ENCODE measurements around the gene CCBE1. TPM values are rescaled to one million over a fixed set of nuclear protein-coding genes. Genes with fewer than 3 reads are reported as not detected.

The CCBE1 gene
- total RNA-seq, 2 experiments from 2014 or later: not detected

DNA sequence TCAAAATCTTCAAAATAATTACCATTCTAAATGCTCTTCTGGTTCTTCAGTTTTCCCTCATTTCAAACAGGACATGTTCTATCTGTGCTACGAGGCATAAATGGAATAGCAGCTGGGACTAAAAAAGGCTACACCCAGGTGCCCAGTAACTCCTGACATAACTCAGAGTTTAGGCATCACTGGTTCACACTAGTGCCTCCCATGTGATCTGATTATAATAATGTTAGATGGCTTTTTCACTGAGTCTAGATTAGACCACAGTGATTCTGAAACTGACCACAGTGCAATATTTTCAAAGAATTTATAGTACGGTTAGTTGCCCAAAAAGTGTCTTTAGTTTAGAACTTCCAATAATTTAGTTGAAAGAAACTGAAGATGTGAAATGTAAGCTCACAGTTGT is 123.3 kb downstream of the CCBE1 start:
- H3K4me1 Mint-ChIP-seq (ENCODE audit: low read depth): no peaks in the 10 kb centered on the region
- ChIA-PET POLR2A (no interaction called here), CTCF (interaction anchor here (0.7 kb wide), 1 partner anchor 1285 kb away, joined by 4 read pairs; no protein-coding TSS in a partner anchor)
- no peak overlapping the region for H3K27ac Mint-ChIP-seq
- no peak for DNase-seq
- no peak for ATAC-seq
- intact Hi-C loops (cut with micrococcal nuclease): no loop called here
- no peaks in the 10 kb centered on the region for H3K36me3 Mint-ChIP-seq (ENCODE audit: low read depth)
- TF ChIP-seq, protein P1, sequence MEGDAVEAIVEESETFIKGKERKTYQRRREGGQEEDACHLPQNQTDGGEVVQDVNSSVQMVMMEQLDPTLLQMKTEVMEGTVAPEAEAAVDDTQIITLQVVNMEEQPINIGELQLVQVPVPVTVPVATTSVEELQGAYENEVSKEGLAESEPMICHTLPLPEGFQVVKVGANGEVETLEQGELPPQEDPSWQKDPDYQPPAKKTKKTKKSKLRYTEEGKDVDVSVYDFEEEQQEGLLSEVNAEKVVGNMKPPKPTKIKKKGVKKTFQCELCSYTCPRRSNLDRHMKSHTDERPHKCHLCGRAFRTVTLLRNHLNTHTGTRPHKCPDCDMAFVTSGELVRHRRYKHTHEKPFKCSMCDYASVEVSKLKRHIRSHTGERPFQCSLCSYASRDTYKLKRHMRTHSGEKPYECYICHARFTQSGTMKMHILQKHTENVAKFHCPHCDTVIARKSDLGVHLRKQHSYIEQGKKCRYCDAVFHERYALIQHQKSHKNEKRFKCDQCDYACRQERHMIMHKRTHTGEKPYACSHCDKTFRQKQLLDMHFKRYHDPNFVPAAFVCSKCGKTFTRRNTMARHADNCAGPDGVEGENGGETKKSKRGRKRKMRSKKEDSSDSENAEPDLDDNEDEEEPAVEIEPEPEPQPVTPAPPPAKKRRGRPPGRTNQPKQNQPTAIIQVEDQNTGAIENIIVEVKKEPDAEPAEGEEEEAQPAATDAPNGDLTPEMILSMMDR (IDR thresholded peaks at IDR 0.05): no peak
- H3K9me3 Mint-ChIP-seq: no peaks in the 10 kb centered on the region
- no peak overlapping the region for H3K4me3 Mint-ChIP-seq
- H3K27me3 Mint-ChIP-seq: peaks cover 7% of the 10 kb centered on the region

DNA sequence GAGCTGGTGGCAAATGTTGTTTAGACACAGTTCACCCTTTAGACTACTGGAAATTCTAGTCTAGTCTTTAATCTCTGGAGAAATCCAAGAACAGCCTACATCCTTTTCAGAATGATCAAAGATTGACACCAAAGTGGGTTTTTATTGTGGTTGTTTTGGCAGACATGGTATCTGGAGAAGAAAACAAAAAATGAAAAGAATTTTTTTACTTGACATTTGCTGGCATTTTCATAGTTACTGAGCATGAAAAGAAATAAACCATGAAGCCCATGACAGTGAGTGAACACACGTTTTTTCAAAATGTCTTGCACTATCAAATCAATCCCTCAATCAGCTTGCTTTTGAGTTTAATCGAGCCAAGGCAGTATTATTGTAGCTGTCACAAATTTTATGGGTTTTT is 125.3 kb downstream of the CCBE1 start:
- no peak for ATAC-seq
- TF ChIP-seq, protein P1 (IDR thresholded peaks at IDR 0.05): no peak
- ChIA-PET POLR2A (no interaction called here), CTCF (no interaction called here)
- no peaks in the 10 kb centered on the region for H3K4me1 Mint-ChIP-seq (ENCODE audit: low read depth)
- no peak overlapping the region for H3K27ac Mint-ChIP-seq
- no peak overlapping the region for H3K4me3 Mint-ChIP-seq
- DNase-seq: no peak
- H3K9me3 Mint-ChIP-seq: no peaks in the 10 kb centered on the region
- peaks cover 10% of the 10 kb centered on the region for H3K27me3 Mint-ChIP-seq
- intact Hi-C loops (cut with micrococcal nuclease): no loop called here
- H3K36me3 Mint-ChIP-seq (ENCODE audit: low read depth): no peaks in the 10 kb centered on the region

DNA sequence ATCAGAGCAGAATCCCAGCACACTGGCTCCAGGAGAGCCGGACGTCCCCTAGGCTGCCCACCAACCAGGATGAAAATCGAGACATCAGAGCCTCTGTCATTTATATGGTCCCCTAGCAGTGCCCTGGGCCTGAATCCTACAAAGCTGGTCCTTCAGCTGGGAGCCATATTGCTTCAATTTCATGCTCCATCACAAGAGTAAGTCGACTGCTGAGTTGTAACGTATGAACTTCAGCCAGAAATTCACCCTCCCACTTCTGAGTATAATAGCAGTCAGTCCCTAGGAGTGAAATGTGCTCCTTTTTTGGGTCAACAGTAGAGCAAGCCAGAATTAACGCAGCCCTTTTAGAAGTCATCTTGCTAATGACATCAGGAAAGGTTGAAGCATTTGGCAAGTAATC is 126.4 kb downstream of the CCBE1 start:
- POLR2A ChIA-PET: no interaction called here
- intact Hi-C loops (cut with micrococcal nuclease): no loop called here
- Mint-ChIP-seq H3K27ac (no peak overlapping the region), H3K4me1 (ENCODE audit: low read depth) (no peaks in the 10 kb centered on the region), H3K36me3 (ENCODE audit: low read depth) (no peaks in the 10 kb centered on the region), H3K27me3 (peaks cover 10% of the 10 kb centered on the region), H3K4me3 (no peak overlapping the region), H3K9me3 (no peaks in the 10 kb centered on the region)
- TF ChIP-seq, protein P1 (IDR thresholded peaks at IDR 0.05): no peak
- CTCF ChIA-PET: no interaction called here
- no peak for DNase-seq
- ATAC-seq: no peak

DNA sequence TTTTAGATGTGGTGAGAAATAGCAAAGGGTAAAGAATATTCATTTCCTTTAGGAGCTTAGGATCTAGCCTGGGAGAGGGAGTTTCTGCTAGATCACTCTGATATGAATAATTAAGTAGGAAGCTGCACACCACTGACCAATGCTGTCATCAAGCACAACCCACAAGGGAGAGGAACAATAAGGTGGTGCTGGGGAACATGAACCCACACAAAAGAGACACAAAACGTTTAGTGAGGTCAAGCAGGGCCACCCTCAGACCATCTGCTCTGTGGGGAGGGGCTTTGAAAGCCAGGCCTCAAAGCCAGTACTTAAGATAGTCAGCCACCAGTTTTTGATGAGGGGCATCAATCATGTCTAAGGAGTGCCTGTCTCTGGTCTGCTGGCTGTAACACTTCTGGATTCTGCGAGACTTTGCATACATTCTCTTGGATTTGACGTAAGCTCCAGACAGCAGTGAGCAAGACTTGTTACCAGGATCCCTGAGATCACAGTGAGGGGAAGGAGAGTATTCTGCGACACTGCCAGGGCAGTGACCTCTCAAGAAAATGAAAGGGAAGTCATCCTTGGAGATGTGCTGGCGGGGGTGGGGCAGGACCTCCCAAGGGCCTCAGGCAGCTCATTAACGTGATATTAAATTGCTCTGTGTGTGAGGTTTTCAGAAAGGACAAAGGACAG is 127.0 kb downstream of the CCBE1 start:
- ChIA-PET CTCF (no interaction called here), POLR2A (interaction anchor here (0.6 kb wide), 1 partner anchor 17 kb away, joined by 3 read pairs; no protein-coding TSS in a partner anchor)
- TF ChIP-seq, protein P1 (IDR thresholded peaks at IDR 0.05): no peak
- no peak overlapping the region for H3K4me3 Mint-ChIP-seq
- H3K9me3 Mint-ChIP-seq: no peaks in the 10 kb centered on the region
- intact Hi-C loops (cut with micrococcal nuclease): no loop called here
- no peak overlapping the region for H3K27ac Mint-ChIP-seq
- no peak for DNase-seq
- peaks cover 10% of the 10 kb centered on the region for H3K27me3 Mint-ChIP-seq
- no peaks in the 10 kb centered on the region for H3K36me3 Mint-ChIP-seq (ENCODE audit: low read depth)
- ATAC-seq: no peak
- no peaks in the 10 kb centered on the region for H3K4me1 Mint-ChIP-seq (ENCODE audit: low read depth)

DNA sequence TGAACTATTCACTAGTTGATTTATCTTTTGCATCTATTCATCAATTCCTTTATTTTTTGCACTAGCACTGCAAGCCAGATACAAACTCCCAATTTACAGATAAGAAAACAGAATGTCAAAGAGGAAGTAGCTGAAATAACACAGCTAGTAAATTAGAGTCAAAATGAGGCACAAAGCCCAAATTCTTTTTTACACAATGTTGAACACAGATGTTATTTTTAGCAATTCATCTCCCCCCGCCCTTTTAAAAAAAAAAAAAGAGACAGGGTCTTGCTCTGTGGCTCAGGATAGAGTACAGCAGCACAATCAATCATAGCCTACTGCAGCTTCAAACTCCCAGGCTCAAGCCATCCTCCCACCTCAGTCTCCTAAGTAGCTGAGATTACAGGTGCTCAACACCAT is 127.8 kb downstream of the CCBE1 start:
- no peaks in the 10 kb centered on the region for H3K36me3 Mint-ChIP-seq (ENCODE audit: low read depth)
- ChIA-PET CTCF (interaction anchor here (0.9 kb wide), 1 partner anchor 62 kb away, joined by 3 read pairs; no protein-coding TSS in a partner anchor), POLR2A (interaction anchor here (0.6 kb wide), 1 partner anchor 17 kb away, joined by 3 read pairs; no protein-coding TSS in a partner anchor)
- H3K27ac Mint-ChIP-seq: no peak overlapping the region
- DNase-seq (no peak), ATAC-seq (no peak)
- no peak overlapping the region for H3K4me3 Mint-ChIP-seq
- TF ChIP-seq, protein P1 (IDR thresholded peaks at IDR 0.05): no peak
- H3K4me1 Mint-ChIP-seq (ENCODE audit: low read depth): no peaks in the 10 kb centered on the region
- peaks cover 10% of the 10 kb centered on the region for H3K27me3 Mint-ChIP-seq
- no peaks in the 10 kb centered on the region for H3K9me3 Mint-ChIP-seq
- intact Hi-C loops (cut with micrococcal nuclease): no loop called here

Data from activated CD8-positive, alpha-beta T cell treated with anti-CD3 and anti-CD28 coated beads for 36 hours (primary cell).